HepG2 (cell line): ENCODE data around the gene MGLL. TPM values are rescaled to one million over a fixed set of nuclear protein-coding genes. Genes with fewer than 3 reads are reported as not detected.

ENCODE experiments used
- ATAC-seq: fragments of 200-7000 bp; cut with Tn5 transposase; 3 replicates; pipeline ENCODE4 v1.9.1; 2020; ENCODE audit warnings: mild to moderate bottlenecking, moderate library complexity
- BruUV-seq: library from RNA; stranded (reverse); fragments of 400-500 nt; replicated peaks from 2 replicates; lab custom pipeline; 2021; lab: Mats Ljungman, UMichigan
- CTCF ChIA-PET: fragments of 300-600 bp; formaldehyde crosslinking; extraction: SDS; loops from one replicate; lab custom pipeline; 2021; ENCODE audit warnings: low total read pairs, inconsistent platforms, low intra/inter-chr PET ratio; lab: Yijun Ruan, JAX
- POLR2A ChIA-PET: fragments of 350-600 bp; sonication (Branson Sonifier 250); formaldehyde crosslinking; loops from one replicate; lab custom pipeline; 2020; ENCODE audit warnings: antibody characterized with exemption, inconsistent platforms; lab: Yijun Ruan, JAX
- DNase-seq: peaks from one replicate; pipeline ENCODE4 v3.0.0-alpha.2; 2015; ENCODE audit warnings: low spot score
- FAIRE-seq: peaks from 3 replicates; lab custom pipeline; 2011; peaks lifted over from hg19 to GRCh38; lab: Jason Lieb, UNC
- H2AFZ ChIP-seq: one replicate; pipeline ENCODE4 v1.6.1; 2011; ENCODE audit warnings: low read length, inconsistent platforms
- H3K27ac ChIP-seq: fragments of 300-600 bp; 3 replicates; pipeline ENCODE4 v1.8.0; 2011; ENCODE audit warnings: mixed run types, mild to moderate bottlenecking, mixed read lengths, low read length, inconsistent platforms; ENCODE audit not compliant: insufficient read depth; ENCODE audit errors: extremely low read length
- H3K27me3 ChIP-seq, 2 experiments: fragments of 200-600 bp in 1 of 2; 2 replicates in 1 of 2; 3 replicates in 1 of 2; pipeline versions ENCODE4 v1.6.0 to v1.8.0; 2011; ENCODE audit warnings: low read length in 2 of 2, mild to moderate bottlenecking in 2 of 2, moderate library complexity in 2 of 2, inconsistent platforms in 1 of 2; ENCODE audit not compliant: insufficient read depth in 2 of 2, control insufficient read depth in 1 of 2
- H3K36me3 ChIP-seq, 2 experiments: fragments of 200-600 bp in 1 of 2; replicated peaks in 1 of 2; 2 replicates in 1 of 2; 3 replicates in 1 of 2; pipeline versions ENCODE4 v1.5.1 to v1.8.0; 2011; ENCODE audit warnings: low read length in 2 of 2, inconsistent platforms in 1 of 2; ENCODE audit not compliant: insufficient read depth in 2 of 2, control insufficient read depth in 1 of 2
- H3K4me1 ChIP-seq: 2 replicates; pipeline ENCODE4 v1.5.1; 2012; ENCODE audit warnings: low read length, inconsistent platforms; ENCODE audit not compliant: insufficient read depth
- H3K4me2 ChIP-seq: 2 replicates; pipeline ENCODE4 v1.6.0; 2011; ENCODE audit warnings: low read depth, low read length, inconsistent platforms
- H3K4me3 ChIP-seq, 3 experiments: fragments of 200-600 bp in 1 of 3; sonication (generic), shearing (Covaris generic) in 1 of 3; replicated peaks in 1 of 3; 2 replicates each; pipeline ENCODE4 v1.5.1; 2011 to 2016; ENCODE audit warnings: low read length in 3 of 3, inconsistent platforms in 2 of 3, low read depth in 2 of 3, mild to moderate bottlenecking in 2 of 3, control low read depth in 1 of 3, mixed read lengths in 1 of 3; ENCODE audit not compliant: insufficient read depth in 1 of 3
- H3K79me2 ChIP-seq: one replicate; pipeline ENCODE4 v1.6.1; 2011; ENCODE audit warnings: low read length, inconsistent platforms; ENCODE audit not compliant: insufficient read depth
- H3K9ac ChIP-seq: 2 replicates; pipeline ENCODE4 v1.6.0; 2011; ENCODE audit warnings: mild to moderate bottlenecking, low read depth, low read length, inconsistent platforms; ENCODE audit not compliant: insufficient read depth
- H3K9me3 ChIP-seq: 2 replicates; pipeline ENCODE4 v1.5.1; 2012; ENCODE audit warnings: mild to moderate bottlenecking, low read length
- H4K20me1 ChIP-seq: 2 replicates; pipeline ENCODE4 v1.6.0; 2011; ENCODE audit warnings: inconsistent platforms, mild to moderate bottlenecking, low read length, moderate library complexity; ENCODE audit not compliant: insufficient read depth
- DPF2 ChIP-seq: sonication (generic); formaldehyde crosslinking; IDR thresholded peaks from 2 replicates; pipeline ENCODE4 v1.4.0; 2020; ENCODE audit warnings: mild to moderate bottlenecking, low read depth, missing genetic modification reagents, borderline replicate concordance
- FOXA3 ChIP-seq: IDR thresholded peaks from 2 replicates; pipeline ENCODE4 v1.6.1; 2016; ENCODE audit warnings: missing genetic modification reagents, missing compliant biosample characterization
- NAIF1 ChIP-seq: sonication (generic); formaldehyde crosslinking; IDR thresholded peaks from 2 replicates; pipeline ENCODE4 v1.5.0; 2020; ENCODE audit warnings: mild to moderate bottlenecking, missing genetic modification reagents, borderline replicate concordance
- POLR2G ChIP-seq: fragments of 200-400 bp; formaldehyde crosslinking; IDR thresholded peaks from 2 replicates; pipeline ENCODE4 v1.6.1; 2018; ENCODE audit warnings: mild to moderate bottlenecking, low read depth, low read length, moderate library complexity
- RBM22 ChIP-seq: fragments of 200-400 bp; formaldehyde crosslinking; optimal IDR thresholded peaks from 2 replicates; pipeline ENCODE3; 2017; ENCODE audit warnings: mild to moderate bottlenecking, low read length, moderate library complexity
- ZC3H4 ChIP-seq: sonication (generic); formaldehyde crosslinking; IDR thresholded peaks from 2 replicates; pipeline ENCODE4 v1.4.0; 2020; ENCODE audit warnings: missing genetic modification reagents, borderline replicate concordance
- ZNF205 ChIP-seq: IDR thresholded peaks from 2 replicates; pipeline ENCODE4 v1.6.1; 2018; ENCODE audit warnings: missing biosample characterization, missing genetic modification reagents
- ZNF232 ChIP-seq: sonication (generic); formaldehyde crosslinking; IDR thresholded peaks from 2 replicates; pipeline ENCODE4 v1.4.0; 2020; ENCODE audit warnings: missing genetic modification reagents, borderline replicate concordance
- ZNF607 ChIP-seq: sonication (generic); formaldehyde crosslinking; IDR thresholded peaks from 2 replicates; pipeline ENCODE4 v1.5.1; 2020; ENCODE audit warnings: missing genetic modification reagents, mild to moderate bottlenecking, borderline replicate concordance
- WGBS: methylation state at CpG from one replicate; pipeline ENCODE4 v1.1.6; 2017; ENCODE audit warnings: low lambda C conversion rate; 5-methylcytosine and 5-hydroxymethylcytosine counted together
- in situ Hi-C: cut with HindIII; loops from 2 replicates; pipeline ENCODE4 v1.10.0; 2017; ENCODE audit warnings: low pct_unique_long_range_greater_than_20kb; ENCODE audit not compliant: extremely low pct_ligation_motif_present
- intact Hi-C: fragments of 100-400 bp; cut with micrococcal nuclease; formaldehyde crosslinking; loops from one replicate; pipeline ENCODE4 v1.10.0; 2022; ENCODE audit not compliant: unreplicated experiment
- polyA plus RNA-seq, 8 experiments: library from polyadenylated mRNA; depleted of rRNA in 3 of 8; stranded (reverse) in 7 of 8; unstranded in 1 of 8; fragments of >200 nt; fragmentation: Illumina TruSeq in 4 of 8; extraction: Trizol in 4 of 8; gene quantifications; 2 replicates each; pipeline versions ENCODE4 v1.2.1 to v1.2.3, GENCODE V29; 2011 to 2016; ENCODE audit warnings: low read depth in 4 of 8, missing spikeins in 1 of 8, mixed read lengths in 1 of 8; ENCODE audit not compliant: insufficient read depth in 1 of 8
- total RNA-seq, 5 experiments: library from RNA; depleted of rRNA; stranded (reverse); fragments of >200 nt; fragmentation: Illumina TruSeq; extraction: Trizol; gene quantifications; 2 replicates each; pipeline ENCODE4 v1.2.3, GENCODE V29; 2016; ENCODE audit warnings: low read depth in 1 of 5
- TF ChIP-seq, protein P1 (sequence below): sonication (generic); formaldehyde crosslinking; IDR thresholded peaks from 2 replicates; pipeline ENCODE4 v1.5.1; 2020; ENCODE audit warnings: mild to moderate bottlenecking, missing genetic modification reagents, borderline replicate concordance

MGLL gene
- total and polyA plus RNA-seq, 2 of the 13 experiments (the other 11 are each of a cell fraction or from before 2014, with no cell fraction given), result not detected

DNA sequence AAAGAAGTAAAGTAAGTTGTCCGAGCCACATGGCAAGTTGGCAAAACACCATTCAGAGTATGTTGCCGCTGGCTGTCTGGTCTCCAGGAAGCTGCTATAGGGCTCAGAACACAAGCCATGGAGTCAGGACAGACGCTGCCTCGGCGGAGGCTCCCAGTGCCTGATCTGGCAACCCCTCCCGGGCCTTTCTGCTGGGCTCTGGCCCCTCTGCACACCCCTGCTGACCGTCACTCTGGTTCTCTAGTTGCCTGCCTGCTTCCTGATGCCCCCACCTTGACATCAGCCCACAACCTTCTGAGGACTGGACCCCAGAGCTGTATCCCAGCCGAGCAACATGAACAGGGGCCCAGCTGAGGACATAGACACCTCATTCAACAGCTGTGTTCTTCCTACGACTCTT lies 39.1 kb downstream of the MGLL start:
- ChIA-PET CTCF (no interaction called here), POLR2A (no interaction called here)
- no peak for DNase-seq
- no peak overlapping the region for H3K27ac ChIP-seq
- H3K9me3 ChIP-seq, result no peaks in the 10 kb centered on the region
- no peak for TF ChIP-seq NAIF1 (CRISPR knock-in tag)
- no peak for TF ChIP-seq DPF2 (CRISPR knock-in tag)
- no peak for TF ChIP-seq ZC3H4 (CRISPR knock-in tag)
- no peak for TF ChIP-seq ZNF607 (CRISPR knock-in tag)
- TF ChIP-seq, protein P1, sequence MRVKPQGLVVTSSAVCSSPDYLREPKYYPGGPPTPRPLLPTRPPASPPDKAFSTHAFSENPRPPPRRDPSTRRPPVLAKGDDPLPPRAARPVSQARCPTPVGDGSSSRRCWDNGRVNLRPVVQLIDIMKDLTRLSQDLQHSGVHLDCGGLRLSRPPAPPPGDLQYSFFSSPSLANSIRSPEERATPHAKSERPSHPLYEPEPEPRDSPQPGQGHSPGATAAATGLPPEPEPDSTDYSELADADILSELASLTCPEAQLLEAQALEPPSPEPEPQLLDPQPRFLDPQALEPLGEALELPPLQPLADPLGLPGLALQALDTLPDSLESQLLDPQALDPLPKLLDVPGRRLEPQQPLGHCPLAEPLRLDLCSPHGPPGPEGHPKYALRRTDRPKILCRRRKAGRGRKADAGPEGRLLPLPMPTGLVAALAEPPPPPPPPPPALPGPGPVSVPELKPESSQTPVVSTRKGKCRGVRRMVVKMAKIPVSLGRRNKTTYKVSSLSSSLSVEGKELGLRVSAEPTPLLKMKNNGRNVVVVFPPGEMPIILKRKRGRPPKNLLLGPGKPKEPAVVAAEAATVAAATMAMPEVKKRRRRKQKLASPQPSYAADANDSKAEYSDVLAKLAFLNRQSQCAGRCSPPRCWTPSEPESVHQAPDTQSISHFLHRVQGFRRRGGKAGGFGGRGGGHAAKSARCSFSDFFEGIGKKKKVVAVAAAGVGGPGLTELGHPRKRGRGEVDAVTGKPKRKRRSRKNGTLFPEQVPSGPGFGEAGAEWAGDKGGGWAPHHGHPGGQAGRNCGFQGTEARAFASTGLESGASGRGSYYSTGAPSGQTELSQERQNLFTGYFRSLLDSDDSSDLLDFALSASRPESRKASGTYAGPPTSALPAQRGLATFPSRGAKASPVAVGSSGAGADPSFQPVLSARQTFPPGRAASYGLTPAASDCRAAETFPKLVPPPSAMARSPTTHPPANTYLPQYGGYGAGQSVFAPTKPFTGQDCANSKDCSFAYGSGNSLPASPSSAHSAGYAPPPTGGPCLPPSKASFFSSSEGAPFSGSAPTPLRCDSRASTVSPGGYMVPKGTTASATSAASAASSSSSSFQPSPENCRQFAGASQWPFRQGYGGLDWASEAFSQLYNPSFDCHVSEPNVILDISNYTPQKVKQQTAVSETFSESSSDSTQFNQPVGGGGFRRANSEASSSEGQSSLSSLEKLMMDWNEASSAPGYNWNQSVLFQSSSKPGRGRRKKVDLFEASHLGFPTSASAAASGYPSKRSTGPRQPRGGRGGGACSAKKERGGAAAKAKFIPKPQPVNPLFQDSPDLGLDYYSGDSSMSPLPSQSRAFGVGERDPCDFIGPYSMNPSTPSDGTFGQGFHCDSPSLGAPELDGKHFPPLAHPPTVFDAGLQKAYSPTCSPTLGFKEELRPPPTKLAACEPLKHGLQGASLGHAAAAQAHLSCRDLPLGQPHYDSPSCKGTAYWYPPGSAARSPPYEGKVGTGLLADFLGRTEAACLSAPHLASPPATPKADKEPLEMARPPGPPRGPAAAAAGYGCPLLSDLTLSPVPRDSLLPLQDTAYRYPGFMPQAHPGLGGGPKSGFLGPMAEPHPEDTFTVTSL (CRISPR knock-in tag), result no peak
- TF ChIP-seq RBM22, result no peak
- TF ChIP-seq ZNF232 (CRISPR knock-in tag), result no peak
- no peak for TF ChIP-seq ZNF205 (CRISPR knock-in tag)
- TF ChIP-seq FOXA3 (CRISPR knock-in tag), result no peak
- TF ChIP-seq POLR2G, result no peak
- WGBS, result 10% methylated on average over 5 of the region's 9 CpGs
- no peak overlapping the region for H2AFZ ChIP-seq
- intact Hi-C loops (no loop called here), in situ Hi-C loops (no loop called here)
- H3K36me3 ChIP-seq, result no peaks in the 10 kb centered on the region
- BruUV-seq, result no TSS peak
- H3K79me2 ChIP-seq, result no peaks in the 10 kb centered on the region
- no peak overlapping the region for H3K4me2 ChIP-seq
- H3K27me3 ChIP-seq, result peaks cover 10 to 42% of the 10 kb centered on the region in 2 experiments; a peak in 4 of 5 replicates
- no peaks in the 10 kb centered on the region for H4K20me1 ChIP-seq
- FAIRE-seq, result no peak
- no peaks in the 10 kb centered on the region for H3K4me1 ChIP-seq
- ATAC-seq, result no peak
- no peak overlapping the region for H3K4me3 ChIP-seq
- no peak overlapping the region for H3K9ac ChIP-seq
